OCI-LY7 (cell line): ENCODE results near the gene SLC4A5.

Experiments used
- CTCF ChIP-seq: fragments of 200-600 bp; sonication (generic); conservative IDR thresholded peaks from 2 replicates; pipeline ENCODE4 v1.5.1; 2014; ENCODE audit warnings: mild to moderate bottlenecking, antibody characterized with exemption, low read length, moderate library complexity, mixed read lengths
- EZH2phosphoT487 ChIP-seq: fragments of 200-600 bp; sonication (generic); IDR thresholded peaks from 2 replicates; pipeline ENCODE4 v1.6.1; 2018; ENCODE audit warnings: low read depth, borderline replicate concordance, mild to moderate bottlenecking, mixed run types, antibody characterized with exemption, low read length, moderate library complexity, mixed read lengths

- TF ChIP-seq CTCF (no peak; the same call in 1 of the 2 replicates), EZH2phosphoT487 (no peak)
These were observed 143.9 kb downstream of the SLC4A5 start for GRCh38 chr2:74199275-74199701.
